Stomach smooth muscle (tissue), 2 donors: ENCODE data around the gene TAF11.
"Not testable (repeated sequence)": the region's sequence is repeated elsewhere in the genome, so short reads cannot be mapped to it uniquely, and the experiment has no call there.

ENCODE experiments used
- H3K27ac ChIP-seq: one replicate; pipeline ENCODE4 v1.7.0; 2013; ENCODE audit warnings: mild to moderate bottlenecking, low read length, inconsistent platforms
- H3K27me3 ChIP-seq, 2 donors: one replicate each; pipeline ENCODE4 v1.7.0; 2013; ENCODE audit warnings: low read length in 2 of 2; ENCODE audit not compliant: insufficient read depth in 2 of 2, control insufficient read depth in 1 of 2
- H3K36me3 ChIP-seq, 2 donors: one replicate each; pipeline ENCODE4 v1.7.0; 2013; ENCODE audit warnings: low read length in 2 of 2; ENCODE audit not compliant: control insufficient read depth in 2 of 2, insufficient read depth in 2 of 2
- H3K4me1 ChIP-seq: one replicate; pipeline ENCODE4 v1.7.0; 2013; ENCODE audit warnings: low read length; ENCODE audit not compliant: control insufficient read depth, insufficient read depth
- H3K4me3 ChIP-seq, 2 donors: one replicate each; pipeline ENCODE4 v1.7.0; 2013; ENCODE audit warnings: low read length in 2 of 2
- H3K9ac ChIP-seq, 2 donors: one replicate each; pipeline ENCODE4 v1.7.0; 2013; ENCODE audit warnings: low read length in 2 of 2, mild to moderate bottlenecking in 1 of 2
- H3K9me3 ChIP-seq, 2 donors: one replicate each; pipeline ENCODE4 v1.7.0; 2013; ENCODE audit warnings: low read length in 2 of 2; ENCODE audit not compliant: control insufficient read depth in 2 of 2
- donor health status: healthy.
- donor health status: Pancreatic carcinoma.

The TAF11 gene

DNA sequence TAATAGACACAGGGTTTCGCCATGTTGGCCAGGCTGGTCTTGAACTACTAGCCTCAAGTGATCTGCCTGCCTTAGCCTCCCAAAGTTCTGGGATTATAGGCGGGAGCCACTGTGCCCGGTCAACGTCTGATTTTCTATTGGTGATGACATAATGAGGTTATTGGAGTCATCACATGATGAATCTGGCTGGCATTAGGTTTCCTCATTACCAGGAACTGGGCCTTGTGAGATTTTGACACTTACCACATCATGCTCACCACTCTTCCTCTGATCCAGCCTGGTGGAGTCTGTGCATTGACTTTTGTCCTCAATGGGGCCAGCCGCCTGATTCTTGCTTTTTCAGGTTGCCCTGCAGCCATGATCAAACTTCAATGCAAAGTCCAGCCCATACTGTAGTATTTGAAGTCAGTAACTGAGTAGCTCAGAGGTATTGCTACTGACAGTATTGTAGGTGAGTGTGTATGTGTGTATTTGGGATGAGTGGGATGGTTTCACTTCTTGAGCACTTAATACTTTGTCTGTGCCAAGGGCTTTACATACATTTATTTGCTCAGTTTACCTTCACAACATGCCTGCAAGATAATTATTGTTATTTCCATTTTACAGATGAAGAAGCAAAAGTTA, 17.3 kb upstream of the TAF11 start:
- Histone ChIP-seq H3K4me1 (no peaks in the 10 kb centered on the region), H3K9me3 (no peaks in the 10 kb centered on the region), H3K36me3 (no peaks in the 10 kb centered on the region), H3K9ac (no peak overlapping the region), H3K27me3 (no peaks in the 10 kb centered on the region), H3K4me3 (no peak overlapping the region), H3K27ac (no peak overlapping the region)

DNA sequence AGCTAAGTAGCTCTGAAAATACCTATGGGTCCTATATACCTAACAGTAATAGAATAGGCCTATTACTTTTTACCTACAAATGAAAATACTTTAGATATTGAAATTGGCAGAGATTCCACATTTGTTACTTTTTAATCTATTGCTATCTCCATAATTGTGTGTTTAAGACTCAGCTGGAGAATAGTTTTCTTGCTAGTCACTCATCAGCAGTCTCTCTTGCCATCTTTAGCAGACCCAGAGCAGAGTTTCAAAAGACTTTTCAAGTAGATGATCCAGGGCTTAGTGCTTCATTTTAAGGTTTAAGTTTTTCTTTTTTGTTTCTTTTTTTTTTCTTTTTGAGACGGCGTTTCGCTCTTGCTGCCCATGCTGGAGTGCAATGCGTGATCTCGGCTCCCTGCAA, 14.1 kb upstream of the TAF11 start:
- H3K4me3 ChIP-seq, result no peak overlapping the region
- H3K9me3 ChIP-seq, result no peaks in the 10 kb centered on the region
- no peaks in the 10 kb centered on the region for H3K4me1 ChIP-seq
- H3K27ac ChIP-seq, result no peak overlapping the region
- no peak overlapping the region for H3K9ac ChIP-seq
- H3K27me3 ChIP-seq, result no peaks in the 10 kb centered on the region
- H3K36me3 ChIP-seq, result no peaks in the 10 kb centered on the region

DNA sequence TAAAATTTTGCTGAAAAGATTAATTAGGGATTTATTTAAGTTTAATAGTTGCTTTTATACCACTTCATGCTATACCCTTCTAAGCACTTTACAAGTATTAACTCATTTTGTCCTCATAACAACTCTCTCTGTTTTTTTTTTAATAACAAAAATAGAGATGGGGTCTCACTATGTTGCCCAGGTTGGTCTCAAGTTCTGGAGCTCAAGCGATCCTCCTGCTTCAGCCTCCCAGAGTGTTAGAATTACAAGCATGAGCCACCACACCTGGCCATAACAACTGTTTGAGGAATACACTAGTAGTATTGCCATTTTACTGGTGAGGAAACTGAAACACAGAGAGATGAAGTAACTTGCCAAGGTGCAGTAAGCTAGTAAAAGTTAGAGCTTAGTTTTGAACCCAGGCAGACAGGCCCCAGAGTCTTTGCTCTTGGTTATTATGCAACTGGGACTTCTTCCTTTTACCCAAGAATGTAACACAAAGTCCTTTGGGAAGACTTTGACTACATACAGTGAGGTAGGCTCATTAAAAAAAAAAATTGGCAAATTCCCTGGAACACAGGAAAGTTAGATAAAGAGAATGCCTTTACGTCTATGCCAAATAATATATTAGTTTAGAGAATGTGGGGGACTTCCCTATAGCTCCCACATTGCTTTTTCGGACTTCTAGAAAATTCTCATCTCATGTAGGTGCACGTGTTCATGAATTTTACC, 12.6 kb upstream of the TAF11 start:
- no peaks in the 10 kb centered on the region for H3K4me1 ChIP-seq
- no peak overlapping the region for H3K27ac ChIP-seq
- H3K9me3 ChIP-seq, result no peaks in the 10 kb centered on the region
- no peaks in the 10 kb centered on the region for H3K27me3 ChIP-seq
- no peak overlapping the region for H3K4me3 ChIP-seq
- H3K36me3 ChIP-seq, result no peaks in the 10 kb centered on the region
- H3K9ac ChIP-seq, result no peak overlapping the region

DNA sequence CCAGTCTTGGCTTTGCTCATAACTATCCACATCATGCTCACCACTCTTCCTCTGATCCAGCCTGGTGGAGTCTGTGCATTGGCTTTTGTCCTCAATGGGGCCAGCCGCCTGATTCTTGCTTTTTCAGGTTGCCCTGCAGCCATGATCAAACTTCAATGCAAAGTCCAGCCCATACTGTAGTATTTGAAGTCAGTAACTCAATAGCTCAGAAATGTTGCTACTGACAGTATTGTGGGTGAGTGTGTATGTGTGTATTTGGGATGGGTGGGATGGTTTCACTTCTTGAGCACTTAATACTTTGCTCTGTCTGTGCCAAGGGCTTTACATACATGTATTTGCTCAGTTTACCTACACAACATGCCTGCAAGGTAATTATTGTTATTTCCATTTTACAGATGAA, 11.9 kb upstream of the TAF11 start:
- H3K9me3 ChIP-seq, H3K27ac ChIP-seq, H3K27me3 ChIP-seq, H3K4me1 ChIP-seq, H3K4me3 ChIP-seq, H3K36me3 ChIP-seq, H3K9ac ChIP-seq: not testable (repeated sequence)

- no peak overlapping the region for H3K9ac ChIP-seq
- H3K27ac ChIP-seq, result no peak overlapping the region
- no peaks in the 10 kb centered on the region for H3K9me3 ChIP-seq
Measured at GRCh38 chr6:34897716-34898115, 9.9 kb upstream of the TAF11 start.

GRCh38 chr6:34897130-34897529, 9.3 kb upstream of the TAF11 start:
- Histone ChIP-seq H3K9me3 (no peaks in the 10 kb centered on the region), H3K36me3 (no peaks in the 10 kb centered on the region), H3K4me1 (no peaks in the 10 kb centered on the region), H3K4me3 (no peak overlapping the region), H3K9ac (no peak overlapping the region), H3K27ac (no peak overlapping the region), H3K27me3 (no peaks in the 10 kb centered on the region)

More at GRCh38 chr6:34897716-34898115, 9.9 kb upstream of the TAF11 start:
- H3K4me3 ChIP-seq, result no peak overlapping the region
- no peaks in the 10 kb centered on the region for H3K27me3 ChIP-seq
- no peaks in the 10 kb centered on the region for H3K36me3 ChIP-seq
- H3K4me1 ChIP-seq, result no peaks in the 10 kb centered on the region

GRCh38 chr6:34894693-34895092, 6.9 kb upstream of the TAF11 start:
- Histone ChIP-seq H3K27me3 (no peaks in the 10 kb centered on the region), H3K9ac (no peak overlapping the region), H3K36me3 (no peaks in the 10 kb centered on the region), H3K9me3 (no peaks in the 10 kb centered on the region), H3K27ac (no peak overlapping the region), H3K4me3 (no peak overlapping the region), H3K4me1 (peaks cover 9% of the 10 kb centered on the region)

DNA sequence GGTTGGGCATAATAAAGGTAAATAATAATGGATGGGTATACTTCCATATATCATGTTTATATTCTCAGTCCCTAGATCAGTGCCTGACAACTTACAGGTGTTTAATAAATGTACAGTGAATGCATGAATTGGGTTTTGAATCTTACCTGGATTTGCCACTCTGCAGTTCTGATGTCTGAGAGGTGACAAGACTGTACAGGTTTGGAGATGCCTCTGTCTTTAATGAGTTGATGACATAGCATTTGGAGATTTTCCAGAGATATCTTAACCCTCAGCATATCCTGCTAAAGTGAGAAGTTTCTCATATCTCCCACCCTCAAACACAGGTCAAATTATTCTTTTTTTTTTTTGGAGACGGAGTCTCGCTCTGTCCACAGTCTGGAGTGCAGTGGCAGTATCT, 3.5 kb upstream of the TAF11 start:
- Histone ChIP-seq H3K4me3 (no peak overlapping the region), H3K27ac (no peak overlapping the region), H3K9ac (no peak overlapping the region), H3K9me3 (no peaks in the 10 kb centered on the region), H3K4me1 (peaks cover 20% of the 10 kb centered on the region), H3K36me3 (no peaks in the 10 kb centered on the region), H3K27me3 (no peaks in the 10 kb centered on the region)

GRCh38 chr6:34890533-34890925, 2.7 kb upstream of the TAF11 start:
- Histone ChIP-seq H3K9me3 (no peaks in the 10 kb centered on the region), H3K4me1 (peaks cover 20% of the 10 kb centered on the region), H3K27ac (no peak overlapping the region), H3K9ac (peak overlapping the region; percentile 14), H3K4me3 (peak overlapping the region; percentile 71 to 98), H3K36me3 (no peaks in the 10 kb centered on the region), H3K27me3 (no peaks in the 10 kb centered on the region)

- H3K27ac ChIP-seq, result peak within 1 kb of the TSS; percentile 91
- H3K9ac ChIP-seq, result peak within 1 kb of the TSS; percentile 85 to 98
- H3K4me1 ChIP-seq, result peaks cover 20% of the 10 kb centered on the region
- H3K9me3 ChIP-seq, result no peaks in the 10 kb centered on the region
- no peaks in the 10 kb centered on the region for H3K27me3 ChIP-seq
- H3K4me3 ChIP-seq, result peak within 1 kb of the TSS; percentile 88 to 98
- H3K36me3 ChIP-seq, result no peaks in the 10 kb centered on the region
Measured at GRCh38 chr6:34888874-34889555, 1.2 kb upstream of the TAF11 start, which contains the start of gene ANKS1A. Gene ANKS1A (plus strand): TSS chr6:34889255. CDS start chr6:34889403, 148 bp downstream.

DNA sequence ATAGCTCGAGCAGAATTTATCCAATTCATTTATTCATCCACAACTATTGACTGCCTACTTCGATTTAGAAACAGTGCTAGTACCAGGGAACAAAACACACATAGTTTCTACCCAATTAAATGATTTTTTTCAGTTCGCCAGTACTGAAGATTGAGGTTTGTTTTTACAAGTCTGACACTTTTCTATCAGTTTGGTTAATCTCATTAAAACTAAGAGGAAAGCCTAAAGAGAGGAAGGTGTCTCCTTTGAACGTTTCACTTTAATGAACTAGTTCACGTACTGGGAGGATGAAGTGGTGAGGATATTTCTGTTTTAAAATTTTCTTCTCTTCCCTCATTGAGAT, 643 bp upstream of the TAF11 start:
- Histone ChIP-seq H3K4me1 (peaks cover 20% of the 10 kb centered on the region), H3K9ac (peak overlapping the region; percentile 85 to 98), H3K9me3 (no peaks in the 10 kb centered on the region), H3K4me3 (peak overlapping the region; percentile 88 to 98), H3K36me3 (no peaks in the 10 kb centered on the region), H3K27me3 (no peaks in the 10 kb centered on the region), H3K27ac (peak overlapping the region; percentile 91)
